RWPE2 (cell line): ENCODE data around the gene ASB11.
"Not testable (repeated sequence)": the region's sequence is repeated elsewhere in the genome, so short reads cannot be mapped to it uniquely, and the experiment has no call there.

ENCODE experiments used
- ATAC-seq: fragments of 200-7000 bp; cut with Tn5 transposase; 3 replicates; pipeline ENCODE4 v1.9.1; 2021; ENCODE audit warnings: low read depth
- DNase-seq: peaks from one replicate; pipeline ENCODE4 v3.0.0-alpha.2; 2020; ENCODE audit warnings: low spot score
- H3K27ac ChIP-seq: fragments of 450-650 bp; 2 replicates; pipeline ENCODE4 v1.5.1; 2017; ENCODE audit warnings: mild to moderate bottlenecking; ENCODE audit not compliant: poor library complexity, severe bottlenecking
- H3K27me3 ChIP-seq: fragments of 250-450 bp; sonication (Bioruptor Pico); 2 replicates; pipeline ENCODE4 v1.5.1; 2021; ENCODE audit warnings: mild to moderate bottlenecking, moderate library complexity; ENCODE audit not compliant: insufficient read depth, poor library complexity, severe bottlenecking
- H3K36me3 ChIP-seq: fragments of 250-450 bp; sonication (Bioruptor Pico); 2 replicates; pipeline ENCODE4 v1.5.1; 2020; ENCODE audit warnings: low read depth, mild to moderate bottlenecking, moderate library complexity
- H3K4me1 ChIP-seq: fragments of 250-450 bp; sonication (Bioruptor Pico); 2 replicates; pipeline ENCODE4 v1.5.1; 2021; ENCODE audit warnings: mild to moderate bottlenecking, moderate library complexity; ENCODE audit not compliant: insufficient read depth, poor library complexity, severe bottlenecking
- H3K4me3 ChIP-seq: fragments of 250-450 bp; sonication (Bioruptor Pico); 2 replicates; pipeline ENCODE4 v1.5.1; 2021; ENCODE audit warnings: mild to moderate bottlenecking, moderate library complexity; ENCODE audit not compliant: severe bottlenecking
- H3K9me3 ChIP-seq: fragments of 250-450 bp; sonication (Bioruptor Pico); 2 replicates; pipeline ENCODE4 v1.5.1; 2021; ENCODE audit warnings: mild to moderate bottlenecking, moderate library complexity; ENCODE audit not compliant: severe bottlenecking
- CTCF ChIP-seq: fragments of 450-650 bp; IDR thresholded peaks from one replicate; pipeline ENCODE4 v1.5.1; 2017; ENCODE audit warnings: mild to moderate bottlenecking, moderate library complexity; ENCODE audit not compliant: poor library complexity, severe bottlenecking

The ASB11 gene

DNA sequence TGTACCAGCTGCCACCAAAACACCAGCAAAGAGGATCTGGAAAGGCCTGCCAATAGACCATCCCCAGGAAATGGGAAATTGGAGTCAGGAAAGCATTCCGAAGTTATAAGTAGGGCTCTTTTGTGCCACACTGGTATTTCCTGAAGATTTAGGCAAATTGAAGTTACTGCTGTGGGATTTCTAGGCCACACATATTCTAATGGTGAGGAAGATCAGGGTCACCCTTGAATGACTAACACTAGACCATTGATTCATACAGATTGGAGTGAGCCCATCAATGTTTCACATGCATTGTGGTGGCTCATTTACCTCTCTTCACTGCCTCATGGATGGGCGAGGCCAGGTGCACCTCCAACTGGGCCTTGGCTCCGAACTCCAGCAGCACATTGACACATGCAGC lies 22.6 kb downstream of the ASB11 start:
- no peak for TF ChIP-seq CTCF
- Histone ChIP-seq H3K36me3 (no peaks in the 10 kb centered on the region), H3K4me1 (no peaks in the 10 kb centered on the region), H3K4me3 (no peak overlapping the region), H3K9me3 (no peaks in the 10 kb centered on the region), H3K27ac (no peak overlapping the region), H3K27me3 (no peaks in the 10 kb centered on the region)
- ATAC-seq (no peak), DNase-seq (no peak)

DNA sequence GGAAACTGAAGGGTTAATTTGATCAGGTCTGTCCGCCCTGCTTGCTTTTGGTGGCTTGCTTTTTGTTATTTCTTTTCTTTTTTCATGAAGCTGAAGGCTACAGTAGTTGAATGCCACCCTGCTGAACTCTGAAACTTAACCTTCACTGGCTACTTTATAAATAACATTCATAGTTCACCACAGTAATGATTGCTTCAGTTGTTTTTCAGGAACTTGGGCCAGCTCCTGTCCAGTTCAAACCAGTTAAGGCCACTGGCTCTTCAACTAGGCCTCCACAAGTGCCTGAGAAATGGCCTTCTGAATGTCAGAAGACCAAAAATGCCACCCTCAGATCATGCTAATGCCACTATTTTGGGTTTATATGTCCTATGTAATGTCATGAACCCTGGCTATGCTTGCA lies 37.8 kb downstream of the ASB11 start:
- Histone ChIP-seq H3K4me3 (no peak overlapping the region), H3K4me1 (no peaks in the 10 kb centered on the region), H3K27me3 (no peaks in the 10 kb centered on the region), H3K36me3 (no peaks in the 10 kb centered on the region), H3K9me3 (no peaks in the 10 kb centered on the region), H3K27ac (no peak overlapping the region)
- no peak for TF ChIP-seq CTCF
- ATAC-seq (no peak), DNase-seq (no peak)

DNA sequence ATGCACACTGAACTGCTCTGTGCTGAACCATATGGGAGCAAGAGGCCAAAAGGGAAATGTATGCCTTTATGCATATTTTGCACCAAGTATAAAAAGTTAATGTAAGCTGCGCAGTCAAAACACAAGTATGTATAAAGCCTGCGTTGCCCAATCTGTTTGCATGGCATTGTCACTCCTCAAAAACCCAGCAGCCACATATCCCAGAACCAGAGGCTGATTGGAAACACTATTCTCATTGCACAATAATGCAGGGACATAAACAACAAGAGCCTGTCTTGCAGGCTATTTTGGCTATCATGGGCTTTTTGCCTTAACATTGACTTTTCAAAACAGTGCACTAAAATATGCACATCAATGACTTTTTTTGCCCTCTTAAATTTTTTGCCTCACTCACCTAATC lies 40.5 kb downstream of the ASB11 start:
- H3K27me3 ChIP-seq = no peaks in the 10 kb centered on the region
- TF ChIP-seq CTCF = no peak
- DNase-seq (no peak), ATAC-seq (no peak)
- no peak overlapping the region for H3K4me3 ChIP-seq
- H3K36me3 ChIP-seq = no peaks in the 10 kb centered on the region
- H3K27ac ChIP-seq = no peak overlapping the region
- no peaks in the 10 kb centered on the region for H3K9me3 ChIP-seq
- H3K4me1 ChIP-seq = peaks cover 3% of the 10 kb centered on the region

DNA sequence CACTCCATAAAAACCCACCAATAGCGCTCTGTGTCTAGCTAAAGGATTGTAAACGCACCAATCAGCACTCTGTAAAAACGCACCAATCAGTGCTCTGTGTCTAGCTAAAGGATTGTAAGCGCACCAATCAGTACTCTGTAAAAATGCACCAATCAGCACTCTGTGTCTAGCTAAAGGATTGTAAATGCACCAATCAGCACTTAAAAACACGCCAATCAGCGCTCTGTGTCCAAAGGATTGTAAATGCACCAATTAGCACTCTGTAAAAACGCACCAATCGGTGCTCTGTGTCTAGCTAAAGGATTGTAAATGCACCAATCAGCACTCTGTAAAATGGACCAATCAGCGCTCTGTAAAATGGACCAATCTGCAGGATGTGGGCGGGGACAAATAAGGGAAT lies 42.2 kb downstream of the ASB11 start:
- H3K4me3 ChIP-seq, H3K36me3 ChIP-seq, H3K9me3 ChIP-seq, DNase-seq, H3K27ac ChIP-seq, ATAC-seq, H3K27me3 ChIP-seq: not testable (repeated sequence)
- peaks cover 10% of the 10 kb centered on the region for H3K4me1 ChIP-seq

GRCh38 chrX:15271757-15272156 lies 43.7 kb downstream of the ASB11 start:
- H3K9me3 ChIP-seq = no peaks in the 10 kb centered on the region
- no peaks in the 10 kb centered on the region for H3K27me3 ChIP-seq
- H3K4me3 ChIP-seq = no peak overlapping the region
- ATAC-seq (no peak), DNase-seq (no peak)
- TF ChIP-seq CTCF = no peak
- H3K36me3 ChIP-seq = no peaks in the 10 kb centered on the region
- no peak overlapping the region for H3K27ac ChIP-seq
- peaks cover 10% of the 10 kb centered on the region for H3K4me1 ChIP-seq
